Fibroblast of mammary gland (primary cell): ENCODE data around the gene ETFA.

Experiments used
- DNase-seq: peaks from one replicate; pipeline ENCODE4 v3.0.0-alpha.2; 2010; ENCODE audit warnings: low read depth
- H3K4me3 ChIP-seq: 2 replicates; pipeline ENCODE4 v1.5.1; 2011; ENCODE audit warnings: low read depth, mild to moderate bottlenecking, low read length, moderate library complexity; ENCODE audit not compliant: control insufficient read depth
- TF ChIP-seq, protein P1 (sequence below): conservative IDR thresholded peaks from 2 replicates; pipeline ENCODE4 v1.5.1; 2011; ENCODE audit warnings: low read depth, low read length, inconsistent platforms; ENCODE audit not compliant: control insufficient read depth, insufficient read depth

The ETFA gene

DNA sequence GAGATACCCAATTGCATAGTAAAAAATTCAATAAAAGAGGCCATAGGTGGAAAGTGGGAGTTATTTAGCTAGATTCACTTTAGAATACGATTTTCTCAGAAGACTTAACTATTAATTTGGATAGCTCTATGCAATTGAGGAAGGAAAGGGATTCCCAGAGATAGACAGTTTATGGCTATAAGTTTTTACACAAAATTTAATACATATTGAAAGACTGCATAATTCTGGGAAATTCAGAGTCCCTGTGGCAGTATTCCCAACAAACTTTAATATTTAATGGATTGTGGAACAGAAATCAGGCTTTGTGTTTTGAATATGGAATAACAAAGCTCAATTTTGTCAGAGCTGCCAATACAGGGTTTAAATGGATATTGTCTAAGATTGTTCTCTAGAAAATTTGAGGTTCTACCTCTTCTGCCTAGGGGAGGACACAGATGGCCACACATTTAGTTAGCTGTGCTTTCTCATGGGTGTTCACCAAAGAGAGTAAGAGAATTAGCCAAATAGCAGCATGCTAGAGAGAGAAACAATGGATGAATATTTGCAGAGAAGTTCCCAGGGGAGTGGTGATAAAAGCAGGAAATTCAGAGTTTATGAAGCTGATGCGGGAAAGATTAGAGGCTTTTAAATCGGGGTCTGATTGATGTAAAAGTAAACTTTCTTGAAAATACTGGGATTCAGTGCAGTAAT is 33.8 kb upstream of the ETFA start:
- TF ChIP-seq, protein P1, sequence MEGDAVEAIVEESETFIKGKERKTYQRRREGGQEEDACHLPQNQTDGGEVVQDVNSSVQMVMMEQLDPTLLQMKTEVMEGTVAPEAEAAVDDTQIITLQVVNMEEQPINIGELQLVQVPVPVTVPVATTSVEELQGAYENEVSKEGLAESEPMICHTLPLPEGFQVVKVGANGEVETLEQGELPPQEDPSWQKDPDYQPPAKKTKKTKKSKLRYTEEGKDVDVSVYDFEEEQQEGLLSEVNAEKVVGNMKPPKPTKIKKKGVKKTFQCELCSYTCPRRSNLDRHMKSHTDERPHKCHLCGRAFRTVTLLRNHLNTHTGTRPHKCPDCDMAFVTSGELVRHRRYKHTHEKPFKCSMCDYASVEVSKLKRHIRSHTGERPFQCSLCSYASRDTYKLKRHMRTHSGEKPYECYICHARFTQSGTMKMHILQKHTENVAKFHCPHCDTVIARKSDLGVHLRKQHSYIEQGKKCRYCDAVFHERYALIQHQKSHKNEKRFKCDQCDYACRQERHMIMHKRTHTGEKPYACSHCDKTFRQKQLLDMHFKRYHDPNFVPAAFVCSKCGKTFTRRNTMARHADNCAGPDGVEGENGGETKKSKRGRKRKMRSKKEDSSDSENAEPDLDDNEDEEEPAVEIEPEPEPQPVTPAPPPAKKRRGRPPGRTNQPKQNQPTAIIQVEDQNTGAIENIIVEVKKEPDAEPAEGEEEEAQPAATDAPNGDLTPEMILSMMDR = no peak
- DNase-seq = no peak
- no peak overlapping the region for H3K4me3 ChIP-seq

DNA sequence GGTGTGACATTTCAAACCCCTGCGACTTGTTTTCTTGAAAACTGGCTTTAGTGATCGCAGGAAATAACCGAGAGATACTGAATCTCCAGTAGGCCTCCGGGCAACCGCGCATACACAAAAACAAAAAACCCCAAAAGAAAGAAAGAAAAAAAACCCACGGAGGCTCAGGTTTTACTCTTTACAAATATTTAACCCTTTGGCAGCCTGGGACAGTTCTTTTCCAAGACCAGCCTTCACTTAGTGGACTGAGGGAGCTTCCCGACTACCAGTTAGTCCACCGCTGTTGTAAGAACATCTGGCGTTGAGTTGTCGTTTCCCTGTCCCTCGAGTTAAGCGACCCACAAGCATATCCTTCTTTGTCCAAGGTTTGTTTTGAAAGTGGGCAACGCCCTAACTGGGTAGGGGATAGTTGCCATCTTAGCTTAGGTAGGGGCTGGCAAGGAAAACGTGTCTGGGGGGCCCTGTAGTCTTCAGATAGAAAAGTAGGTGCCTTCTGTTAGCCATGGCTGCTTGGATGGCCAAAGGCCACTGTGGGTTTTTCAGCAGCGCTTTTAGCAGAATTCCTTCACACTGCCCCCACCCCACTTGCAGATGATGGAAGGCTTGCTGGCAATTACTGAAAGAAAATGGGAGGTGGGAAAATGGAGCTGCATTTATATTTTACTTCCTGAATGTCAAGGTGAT is 32.2 kb upstream of the ETFA start:
- TF ChIP-seq, protein P1 = no peak
- no peak for DNase-seq
- no peak overlapping the region for H3K4me3 ChIP-seq

- TF ChIP-seq, protein P1 = no peak
- no peak for DNase-seq
- no peak overlapping the region for H3K4me3 ChIP-seq
Measured at GRCh38 chr15:76342382-76343201, 31.3 kb upstream of the ETFA start.

DNA sequence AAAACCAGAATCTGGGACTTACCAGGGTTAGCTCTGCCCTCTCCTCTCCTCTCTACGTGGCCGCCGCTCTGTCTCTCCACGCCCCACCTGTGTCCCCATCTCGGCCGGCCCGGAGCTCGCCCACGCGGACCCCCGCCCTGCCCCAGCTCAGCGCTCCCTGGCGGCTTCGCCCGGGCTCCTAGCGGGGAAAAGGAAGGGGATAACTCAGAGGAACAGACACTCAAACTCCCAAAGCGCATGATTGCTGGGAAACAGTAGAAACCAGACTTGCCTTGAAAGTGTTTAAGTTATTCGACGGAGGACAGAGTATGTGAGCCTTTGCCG is 30.8 kb upstream of the ETFA start:
- no peak overlapping the region for H3K4me3 ChIP-seq
- TF ChIP-seq, protein P1 = no peak
- DNase-seq = no peak

DNA sequence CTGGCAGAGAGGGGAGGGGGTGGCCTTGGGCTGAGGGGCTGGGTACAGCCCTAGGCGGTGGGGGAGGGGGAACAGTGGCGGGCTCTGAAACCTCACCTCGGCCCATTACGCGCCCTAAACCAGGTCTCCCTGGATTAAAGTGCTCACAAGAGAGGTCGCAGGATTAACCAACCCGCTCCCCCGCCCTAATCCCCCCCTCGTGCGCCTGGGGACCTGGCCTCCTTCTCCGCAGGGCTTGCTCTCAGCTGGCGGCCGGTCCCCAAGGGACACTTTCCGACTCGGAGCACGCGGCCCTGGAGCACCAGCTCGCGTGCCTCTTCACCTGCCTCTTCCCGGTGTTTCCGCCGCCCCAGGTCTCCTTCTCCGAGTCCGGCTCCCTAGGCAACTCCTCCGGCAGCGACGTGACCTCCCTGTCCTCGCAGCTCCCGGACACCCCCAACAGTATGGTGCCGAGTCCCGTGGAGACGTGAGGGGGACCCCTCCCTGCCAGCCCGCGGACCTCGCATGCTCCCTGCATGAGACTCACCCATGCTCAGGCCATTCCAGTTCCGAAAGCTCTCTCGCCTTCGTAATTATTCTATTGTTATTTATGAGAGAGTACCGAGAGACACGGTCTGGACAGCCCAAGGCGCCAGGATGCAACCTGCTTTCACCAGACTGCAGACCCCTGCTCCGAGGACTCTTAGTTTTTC is 30.2 kb upstream of the ETFA start:
- no peak for DNase-seq
- TF ChIP-seq, protein P1 = no peak
- no peak overlapping the region for H3K4me3 ChIP-seq

GRCh38 chr15:76340803-76341365 is 29.6 kb upstream of the ETFA start:
- DNase-seq = no peak
- TF ChIP-seq, protein P1 = peak; percentile 5
- H3K4me3 ChIP-seq = no peak overlapping the region
